ENCODE results near the gene MBLAC1.
A peak's percentile ranks its signal among the peaks of the same experiment; 100 is the strongest.

The MBLAC1 gene

DNA sequence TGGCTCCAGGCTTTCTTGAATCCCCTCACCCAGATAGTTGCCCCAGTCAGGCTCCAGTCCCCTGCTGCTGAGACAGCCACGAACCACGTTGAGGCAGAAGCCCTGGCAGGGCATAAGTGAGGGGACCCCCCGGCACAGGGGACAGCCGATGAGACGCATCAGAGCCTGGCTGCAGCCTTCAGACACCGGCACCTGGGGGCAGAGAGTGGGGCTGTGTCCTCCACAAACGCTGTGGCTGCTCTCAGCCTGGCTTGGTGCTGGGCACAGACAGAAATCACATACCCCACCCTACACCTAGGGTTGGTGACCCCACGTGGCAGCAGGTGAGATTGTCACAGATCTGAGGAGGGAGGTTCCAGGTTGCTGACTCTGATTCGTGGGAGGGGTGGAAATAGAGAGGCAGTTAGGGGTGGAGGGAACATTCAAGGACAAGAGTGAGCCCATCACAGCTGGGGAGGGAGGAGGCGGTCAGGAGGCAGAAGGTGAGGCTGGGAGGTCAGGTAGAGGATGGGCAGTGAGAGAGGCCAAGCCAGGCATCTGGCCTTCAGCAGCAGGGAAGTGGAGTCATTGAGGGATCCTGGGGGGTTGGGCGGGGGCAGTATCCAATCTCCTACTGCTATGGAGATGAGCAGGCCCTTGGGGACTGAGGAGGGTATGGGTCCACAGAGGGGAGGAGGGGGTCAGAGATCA lies 47.2 kb downstream of the MBLAC1 start:
- DNase-seq (ENCODE audit: low read depth) = no peak

DNA sequence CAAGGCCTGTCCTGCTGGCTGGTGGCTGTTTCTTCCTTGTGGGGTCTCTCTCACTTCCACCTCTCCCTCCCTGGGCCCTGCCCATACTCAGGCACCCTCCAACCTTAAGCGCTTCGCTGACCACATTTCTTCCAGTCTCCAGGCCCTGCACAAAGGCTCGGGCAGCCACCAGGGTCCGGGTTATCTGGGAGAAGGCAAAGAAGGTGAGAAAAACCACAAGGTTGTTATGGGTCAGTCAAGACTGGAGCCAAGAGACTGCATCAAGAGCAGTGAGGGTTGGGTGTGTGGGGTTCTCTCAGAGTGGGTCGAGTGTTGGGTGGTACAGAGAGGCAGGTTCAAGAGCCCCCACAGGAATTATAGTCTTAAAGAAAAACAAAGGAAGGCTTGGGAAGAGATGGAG lies 47.8 kb downstream of the MBLAC1 start:
- no peak for DNase-seq (ENCODE audit: low read depth)

DNA sequence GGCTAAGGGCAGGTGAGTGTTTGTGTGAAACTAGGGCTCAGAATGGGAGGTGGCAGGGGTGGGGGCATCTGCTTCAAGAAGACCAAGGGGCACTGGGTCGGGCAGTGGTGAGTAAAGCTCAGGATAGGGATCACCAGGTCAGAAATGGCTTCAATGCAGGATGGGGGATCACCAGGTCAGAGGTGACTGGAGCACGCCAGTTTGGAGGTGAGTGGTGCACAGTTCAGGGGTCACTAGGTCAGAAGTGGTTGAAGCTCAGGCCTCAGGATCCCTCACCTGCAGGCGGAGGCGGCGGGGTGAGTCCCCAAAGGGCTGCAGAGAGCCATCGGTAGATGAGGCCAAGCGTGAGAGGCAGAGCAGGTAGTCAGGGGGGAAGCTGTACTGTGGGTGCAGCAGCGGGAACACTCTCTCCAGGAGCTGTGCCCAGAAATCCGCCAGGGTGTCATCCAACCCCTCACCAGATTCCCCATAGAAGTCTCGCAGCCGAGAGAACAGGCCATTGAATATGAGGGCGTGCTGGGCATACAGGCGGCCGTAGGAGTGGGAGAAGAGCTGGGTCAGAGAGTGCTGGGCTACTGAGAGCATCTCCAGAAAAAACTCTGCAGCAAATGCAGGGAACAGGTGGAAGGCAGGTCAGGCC lies 48.6 kb downstream of the MBLAC1 start:
- no peak for DNase-seq (ENCODE audit: low read depth)

DNA sequence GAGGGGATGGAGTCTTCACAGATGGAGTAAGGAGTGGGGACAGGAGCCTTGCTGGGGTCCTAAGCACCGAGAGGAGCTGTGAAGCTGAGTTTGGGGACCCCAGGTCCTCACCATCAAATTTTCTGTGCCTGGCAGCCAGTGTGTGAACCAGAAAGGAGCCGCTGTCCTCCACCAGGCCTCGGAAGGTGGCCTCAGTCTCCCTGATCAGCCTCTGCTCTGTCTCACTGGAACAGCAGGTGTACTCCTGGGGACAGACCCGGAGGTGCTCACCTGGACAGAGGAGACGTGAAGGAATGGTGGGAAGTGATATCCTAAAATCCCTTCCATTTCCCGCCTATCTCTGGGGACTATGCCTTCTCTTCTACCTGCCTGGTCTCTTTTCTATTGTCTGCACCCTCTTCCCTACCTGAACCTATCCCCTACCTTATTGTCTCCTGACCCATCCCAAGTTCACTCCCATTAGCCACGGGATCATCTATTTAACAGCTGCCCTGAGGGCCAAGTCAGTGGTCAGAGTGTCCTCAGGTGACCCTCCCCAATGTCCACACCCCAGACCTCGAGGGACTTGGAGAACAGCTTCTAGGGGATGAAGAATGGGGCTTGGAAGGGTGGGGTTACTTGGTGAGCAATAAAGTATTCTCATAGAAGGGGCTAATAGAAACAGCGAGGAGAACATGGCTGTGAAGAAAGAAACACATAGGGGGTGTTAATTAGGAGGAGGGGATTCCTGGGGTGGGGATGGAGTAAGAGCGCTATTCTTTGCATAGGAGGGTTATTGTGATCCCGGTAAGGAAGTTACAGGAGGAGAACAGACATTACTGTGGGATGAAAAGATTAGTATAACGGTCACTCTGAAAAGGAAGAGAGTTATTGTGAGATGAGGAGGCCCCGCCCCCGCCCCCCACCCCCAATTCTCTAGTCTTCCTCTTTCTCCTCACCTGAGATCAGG lies 49.6 kb downstream of the MBLAC1 start:
- DNase-seq (ENCODE audit: low read depth) = no peak

DNA sequence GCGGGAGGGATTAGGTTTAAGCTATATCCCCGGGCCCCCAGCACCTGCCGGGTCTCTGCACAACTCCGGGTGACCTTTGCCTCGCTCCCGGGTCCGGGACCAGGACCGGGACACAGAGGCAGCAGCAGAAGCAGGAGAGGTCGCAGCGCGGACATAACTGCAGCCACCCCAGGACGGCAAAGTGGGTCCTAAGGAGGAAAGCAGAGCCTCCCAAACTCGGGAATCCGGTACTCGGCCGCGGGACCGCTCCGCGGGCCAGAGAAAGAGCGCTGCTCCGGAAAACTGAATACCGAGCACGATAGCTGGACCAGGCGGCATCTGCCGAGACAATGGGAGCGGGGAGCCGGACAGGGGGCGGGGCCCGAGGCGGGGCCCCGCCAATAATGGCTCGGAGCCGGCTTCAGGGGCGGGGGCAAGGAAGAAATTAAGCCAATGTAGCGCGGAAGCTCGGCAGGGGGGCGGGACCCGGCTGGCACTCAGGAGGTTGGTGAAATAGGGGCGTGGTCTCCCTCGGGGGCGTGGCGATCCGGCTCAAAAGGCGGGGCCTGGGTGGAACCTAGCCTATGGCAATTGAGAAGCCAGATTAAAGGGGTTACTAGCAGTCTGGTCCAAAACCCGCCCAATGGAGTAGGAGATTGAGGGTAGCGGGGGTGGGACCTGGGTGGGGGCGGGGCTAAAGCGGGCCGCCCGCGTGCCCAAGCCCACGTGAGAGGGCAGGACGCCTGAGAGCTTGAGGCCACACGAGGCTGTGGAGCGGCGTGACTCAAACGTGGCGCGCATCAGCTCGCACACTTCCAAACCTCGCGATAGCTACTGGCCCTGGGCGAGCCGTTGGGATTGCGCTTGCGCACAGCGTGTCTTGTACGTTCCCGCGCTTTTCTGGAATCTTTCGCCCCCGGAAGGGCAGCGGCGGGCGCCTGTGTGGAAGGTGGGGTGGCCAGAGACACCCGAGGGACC lies 50.6 kb downstream of the MBLAC1 start, which contains the start of the genes GPC2 and STAG3:
Gene GPC2 (minus strand): TSS at position 337 of the 957 bp plus-strand sequence. CDS start 182 bp downstream, at position 155.
Gene STAG3 (plus strand): TSS at position 874 of the 957 bp plus-strand sequence. CDS start 2,639 bp downstream, outside the sequence.
- peak; percentile 91 for DNase-seq (ENCODE audit: low read depth)
